ENCODE results near the gene KCNQ4.

KCNQ4 gene

GRCh38 chr1:40886318-40887011, 102.9 kb downstream of the KCNQ4 start:
- Histone ChIP-seq H3K4me3 (ENCODE audit: low read length) (no peak overlapping the region), H3K36me3 (ENCODE audit: control insufficient read depth, low read depth, low read length) (no peaks in the 10 kb centered on the region), H3K27me3 (ENCODE audit: control insufficient read depth, insufficient read depth, low read length) (no peaks in the 10 kb centered on the region), H3K9me3 (ENCODE audit: control insufficient read depth, low read depth, low read length) (no peaks in the 10 kb centered on the region), H3K9ac (ENCODE audit: low read length) (no peak overlapping the region), H3K27ac (ENCODE audit: low read length) (no peak overlapping the region), H3K4me1 (ENCODE audit: control insufficient read depth, low read depth, low read length) (no peaks in the 10 kb centered on the region)

DNA sequence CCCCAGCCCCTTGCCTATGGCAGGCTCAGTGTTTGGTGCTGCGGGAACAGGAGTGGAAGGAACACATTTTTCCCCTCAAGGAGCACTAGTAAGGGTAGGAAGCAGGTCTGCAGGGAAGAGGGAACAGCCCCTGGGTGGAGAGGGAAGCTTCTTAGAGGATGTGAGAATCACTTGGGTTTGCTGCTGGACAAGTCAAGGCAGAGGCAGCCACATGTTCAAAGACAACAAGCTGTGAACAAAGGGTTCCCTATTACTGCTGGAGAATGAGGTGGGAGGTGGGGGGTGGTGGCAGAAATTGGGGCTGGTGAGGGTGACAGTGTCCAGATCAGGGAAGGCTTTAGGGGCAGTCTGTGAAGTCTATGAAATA, 103.4 kb downstream of the KCNQ4 start:
- Histone ChIP-seq H3K9ac (ENCODE audit: low read length) (no peak overlapping the region), H3K36me3 (ENCODE audit: control insufficient read depth, low read depth, low read length) (no peaks in the 10 kb centered on the region), H3K27ac (ENCODE audit: low read length) (no peak overlapping the region), H3K9me3 (ENCODE audit: control insufficient read depth, low read depth, low read length) (no peaks in the 10 kb centered on the region), H3K27me3 (ENCODE audit: control insufficient read depth, insufficient read depth, low read length) (no peaks in the 10 kb centered on the region), H3K4me3 (ENCODE audit: low read length) (no peak overlapping the region), H3K4me1 (ENCODE audit: control insufficient read depth, low read depth, low read length) (no peaks in the 10 kb centered on the region)

GRCh38 chr1:40887652-40888051, 104.1 kb downstream of the KCNQ4 start:
- H3K27me3 ChIP-seq (ENCODE audit: control insufficient read depth, insufficient read depth, low read length) = no peaks in the 10 kb centered on the region
- H3K9me3 ChIP-seq (ENCODE audit: control insufficient read depth, low read depth, low read length) = no peaks in the 10 kb centered on the region
- no peak overlapping the region for H3K9ac ChIP-seq (ENCODE audit: low read length)
- no peaks in the 10 kb centered on the region for H3K4me1 ChIP-seq (ENCODE audit: control insufficient read depth, low read depth, low read length)
- H3K36me3 ChIP-seq (ENCODE audit: control insufficient read depth, low read depth, low read length) = no peaks in the 10 kb centered on the region
- H3K27ac ChIP-seq (ENCODE audit: low read length) = no peak overlapping the region
- no peak overlapping the region for H3K4me3 ChIP-seq (ENCODE audit: low read length)

Data from iPS-18a (cell line).